ENCODE results near the gene FEM1A. TPM values are rescaled to one million over a fixed set of nuclear protein-coding genes. Genes with fewer than 3 reads are reported as not detected.

FEM1A gene
- total and polyA plus RNA-seq, 2 of the 13 experiments (the other 11 are each of a cell fraction or from before 2014, with no cell fraction given) = 3.2 to 10.8 TPM

DNA sequence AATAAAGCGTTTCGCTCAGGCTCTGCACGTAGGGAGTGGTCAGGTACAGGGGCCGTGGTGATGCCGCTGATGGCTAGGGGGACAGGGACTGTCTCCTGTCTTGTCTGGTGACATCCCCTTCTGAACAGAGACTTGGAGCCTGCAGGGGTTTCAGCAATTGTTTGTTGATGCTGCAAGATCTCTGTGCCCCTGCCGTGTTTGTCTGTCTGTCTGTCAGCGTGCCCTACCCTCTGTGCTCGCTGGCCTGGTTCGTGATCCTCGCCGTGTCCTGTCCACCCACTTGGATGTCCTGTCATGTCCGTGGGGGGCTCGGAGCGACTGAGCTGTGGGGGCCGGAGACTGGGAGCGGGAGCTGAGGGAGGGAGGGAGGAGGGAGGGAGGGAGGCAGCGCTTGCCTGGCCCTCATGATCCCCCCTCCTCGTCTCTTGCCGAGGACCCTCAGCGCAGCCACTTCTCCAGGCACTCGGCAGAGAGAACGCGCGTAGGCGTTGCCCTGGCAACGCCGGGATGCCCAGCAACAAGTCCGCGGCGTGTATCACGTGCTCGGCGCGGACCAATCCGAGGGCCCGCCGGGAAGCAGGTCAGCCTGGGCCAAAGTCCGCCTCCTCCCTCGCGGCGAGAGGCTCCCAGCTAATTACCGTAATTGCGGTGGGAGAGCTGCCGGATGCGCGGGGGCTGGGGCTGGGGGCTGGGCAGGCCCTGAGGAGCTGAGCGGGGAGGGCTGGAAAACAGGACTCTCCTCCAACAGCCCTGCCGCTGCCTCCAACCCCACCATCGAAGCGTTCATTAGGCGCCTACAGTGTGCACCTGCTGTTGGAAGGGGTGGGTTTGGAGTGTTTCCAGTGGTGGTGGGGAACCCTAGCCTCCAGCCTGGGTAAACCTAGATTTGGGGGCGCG, 31.9 kb upstream of the FEM1A start (continued):
- TF ChIP-seq ZMYM2 (CRISPR knock-in tag; IDR thresholded peaks at IDR 0.05) = no peak
- TF ChIP-seq SETDB1 (CRISPR knock-in tag; IDR thresholded peaks at IDR 0.05; ENCODE audit: borderline replicate concordance) = no peak
- no peak for TF ChIP-seq ATAD3A (CRISPR knock-in tag; IDR thresholded peaks at IDR 0.05)
- TF ChIP-seq AHR (CRISPR knock-in tag; IDR thresholded peaks at IDR 0.05) = no peak
- TF ChIP-seq ERF (CRISPR knock-in tag; IDR thresholded peaks at IDR 0.05) = 0 out of 2 replicates have a peak, but pooled peaks have one; percentile 42
- TF ChIP-seq SKIL (CRISPR knock-in tag; IDR thresholded peaks at IDR 0.05; ENCODE audit: borderline replicate concordance) = peak; percentile 29; the same call in 1 of the 2 replicates
- TF ChIP-seq SAP130 (CRISPR knock-in tag; IDR thresholded peaks at IDR 0.05; ENCODE audit: low read depth) = peak; percentile 96
- no peak for TF ChIP-seq ZBTB46 (CRISPR knock-in tag; IDR thresholded peaks at IDR 0.05; ENCODE audit: borderline replicate concordance)
- peak; percentile 72; the same call in 1 of the 2 replicates for TF ChIP-seq ZNF788 (CRISPR knock-in tag; IDR thresholded peaks at IDR 0.05; ENCODE audit: borderline replicate concordance)
- peak in 1 of 2 experiments; percentile 69 for TF ChIP-seq REST (IDR thresholded peaks at IDR 0.05; ENCODE audit: borderline replicate concordance in 1 of 2, low read depth in 1 of 2, low read length in 2 of 2)
- no peak for TF ChIP-seq NONO (IDR thresholded peaks at IDR 0.05)
- TF ChIP-seq NONO (CRISPR knock-in tag; conservative IDR thresholded peaks at IDR 0.05) = peak; percentile 92
- no peak for TF ChIP-seq EZH2 (conservative IDR thresholded peaks at IDR 0.05; ENCODE audit: low read depth, low read length)
- peak; percentile 97 for TF ChIP-seq PAXIP1 (CRISPR knock-in tag; conservative IDR thresholded peaks at IDR 0.05)
